Sigmoid colon (tissue), 4 donors: Measurements from ENCODE around the gene RCSD1.

Source experiments
- CTCF ChIP-seq, 4 experiments: fragments of 450-650 bp in 3 of 4; fragments of 200-600 bp in 1 of 4; IDR thresholded peaks; one replicate each; pipeline ENCODE4 v1.5.1; 2016 to 2019; ENCODE audit warnings: antibody characterized with exemption in 4 of 4, mild to moderate bottlenecking in 3 of 4, moderate library complexity in 2 of 4
- EP300 ChIP-seq, 4 donors: sonication (generic); formaldehyde crosslinking; IDR thresholded peaks; one replicate each; pipeline ENCODE4 v1.6.1; 2017; ENCODE audit warnings: antibody characterized with exemption in 4 of 4
- POLR2A ChIP-seq, 2 donors: fragments of 450-650 bp; IDR thresholded peaks; one replicate each; pipeline ENCODE4 v1.6.1; 2016; ENCODE audit warnings: antibody characterized with exemption in 2 of 2, mild to moderate bottlenecking in 2 of 2, moderate library complexity in 2 of 2
- POLR2AphosphoS5 ChIP-seq, 4 donors: sonication (generic); formaldehyde crosslinking; IDR thresholded peaks; one replicate each; pipeline ENCODE4 v1.6.1; 2017; ENCODE audit warnings: antibody characterized with exemption in 4 of 4

GRCh38 chr1:167676205-167676915 is 46.3 kb downstream of the RCSD1 start:
- TF ChIP-seq CTCF (IDR thresholded peaks at IDR 0.05) (no peak), POLR2A (IDR thresholded peaks at IDR 0.05) (no peak), EP300 (IDR thresholded peaks at IDR 0.05) (no peak), POLR2AphosphoS5 (IDR thresholded peaks at IDR 0.05) (no peak)
